ENCODE results near the gene KRT86. TPM values are rescaled to one million over a fixed set of nuclear protein-coding genes. Genes with fewer than 3 reads are reported as not detected.

KRT86 gene
- not detected for total RNA-seq
- not detected for polyA plus RNA-seq (2013, experiment 1 of 2)
- not detected for polyA plus RNA-seq (2013, experiment 2 of 2)
- long read RNA-seq, experiment 1 = 0 reads
- long read RNA-seq, experiment 2 = 0 reads
- long read RNA-seq, experiment 3 = 0 reads
- long read RNA-seq, experiment 4 = 0 reads

DNA sequence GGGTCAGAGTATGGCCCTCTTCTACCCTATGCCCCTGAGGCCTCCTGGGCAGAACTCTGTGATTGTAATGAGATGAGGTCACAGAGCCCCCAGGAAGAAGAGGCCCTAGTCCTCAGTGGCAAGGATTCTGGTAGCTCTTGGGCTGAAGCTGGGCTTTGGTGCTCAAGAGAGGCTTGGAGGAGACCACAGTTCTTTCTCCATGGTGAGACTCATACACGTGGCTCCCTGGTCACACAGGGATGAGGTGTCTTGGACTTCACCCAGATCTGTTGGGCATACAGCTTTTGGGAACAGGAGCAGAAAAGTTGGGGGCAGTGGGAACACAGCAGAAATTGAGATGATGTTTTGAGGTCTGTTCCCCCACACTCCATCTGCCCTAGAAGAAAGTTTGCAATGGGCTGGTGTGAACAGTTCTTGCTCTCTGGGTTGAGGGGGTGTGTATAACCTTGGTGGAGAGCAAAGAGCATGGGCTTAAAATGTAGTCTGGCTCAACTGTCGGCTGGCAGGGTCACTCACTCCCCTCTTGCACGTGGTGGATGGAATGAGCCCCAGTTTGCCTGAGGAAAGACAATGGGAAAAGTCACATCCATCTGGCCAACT, at the start of gene KRT86:
KRT86 (plus strand) TSS at position 125 of the 600 bp plus-strand sequence. CDS start 27,272 bp downstream, outside the sequence.
- Mint-ChIP-seq H3K27ac (no peak within 1 kb of the TSS), H3K27me3 (ENCODE audit: insufficient read depth) (peaks cover 47% of the 10 kb centered on the region)

GRCh38 chr12:52225752-52226151, 48.7 kb upstream of the KRT86 start:
- 93 to 97% methylated on average over 3 to 4 of the region's 4 CpGs for WGBS, 2 experiments (ENCODE audit: insufficient coverage in 1 of 2, insufficient read length in 1 of 2)
- Histone ChIP-seq H3K36me3 (ENCODE audit: control insufficient read depth, insufficient read depth, low read length) (no peaks in the 10 kb centered on the region), H3K27me3 (ENCODE audit: control insufficient read depth, insufficient read depth, low read length, poor library complexity, severe bottlenecking) (peaks cover 61% of the 10 kb centered on the region), H3K9ac (ENCODE audit: extremely low read depth, low read length, poor library complexity, severe bottlenecking) (no peak overlapping the region), H3K4me1 (ENCODE audit: control insufficient read depth, insufficient read depth, low read length) (no peaks in the 10 kb centered on the region), H3K27ac (ENCODE audit: low read depth, low read length) (no peak overlapping the region), H3K9me3 (ENCODE audit: control insufficient read depth, low read length) (no peaks in the 10 kb centered on the region), H3K4me3 (ENCODE audit: low read length) (no peak overlapping the region)
- Mint-ChIP-seq H3K4me3 (no peak overlapping the region), H3K4me1 (no peaks in the 10 kb centered on the region), H3K27ac (no peak overlapping the region), H3K36me3 (ENCODE audit: low read depth) (no peaks in the 10 kb centered on the region), H3K27me3 (ENCODE audit: insufficient read depth) (peaks cover 52% of the 10 kb centered on the region), H3K9me3 (no peaks in the 10 kb centered on the region)
- TF ChIP-seq CTCF (conservative IDR thresholded peaks at IDR 0.05) = no peak
- peak; percentile 39 for DNase-seq

More for the DNA sequence above, at the start of gene KRT86:
- 57 to 67% methylated on average over 1 to 3 of the region's 3 CpGs for WGBS, 2 experiments (ENCODE audit: insufficient coverage in 1 of 2, insufficient read length in 1 of 2)
- no peak within 1 kb of the TSS for H3K4me3 ChIP-seq (ENCODE audit: low read length)
- H3K27me3 ChIP-seq (ENCODE audit: control insufficient read depth, insufficient read depth, low read length, poor library complexity, severe bottlenecking) = peaks cover 35% of the 10 kb centered on the region
- DNase-seq = peak; percentile 30
- no peak within 1 kb of the TSS for H3K27ac ChIP-seq (ENCODE audit: low read depth, low read length)
- no peak for TF ChIP-seq CTCF (conservative IDR thresholded peaks at IDR 0.05)
- H3K36me3 ChIP-seq (ENCODE audit: control insufficient read depth, insufficient read depth, low read length) = no peaks in the 10 kb centered on the region
- no peak within 1 kb of the TSS for H3K4me3 Mint-ChIP-seq
- H3K9me3 ChIP-seq (ENCODE audit: control insufficient read depth, low read length) = no peaks in the 10 kb centered on the region
- H3K4me1 ChIP-seq (ENCODE audit: control insufficient read depth, insufficient read depth, low read length) = no peaks in the 10 kb centered on the region
- no peaks in the 10 kb centered on the region for H3K9me3 Mint-ChIP-seq
- H3K36me3 Mint-ChIP-seq (ENCODE audit: low read depth) = no peaks in the 10 kb centered on the region
- peaks cover 5% of the 10 kb centered on the region for H3K4me1 Mint-ChIP-seq
- H3K9ac ChIP-seq (ENCODE audit: extremely low read depth, low read length, poor library complexity, severe bottlenecking) = no peak within 1 kb of the TSS

DNA sequence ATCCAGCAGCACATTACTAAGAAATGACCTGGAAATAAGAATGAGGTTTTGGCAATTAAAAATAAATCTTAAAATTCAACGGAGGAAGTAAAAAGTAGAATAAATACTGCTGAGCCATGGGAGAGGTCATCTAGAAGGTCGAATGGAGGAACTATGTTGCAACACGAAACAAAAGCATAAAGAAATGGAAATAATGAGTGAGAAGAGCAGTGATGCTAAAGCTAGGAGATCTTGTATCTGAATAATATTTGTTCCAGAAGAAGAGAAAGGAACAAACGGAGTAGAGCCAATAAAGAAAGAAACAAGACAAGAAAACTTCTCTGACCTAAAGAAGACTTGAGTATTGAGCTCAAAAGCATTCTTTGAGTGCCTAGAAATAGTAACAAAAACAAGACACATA, 48.0 kb upstream of the KRT86 start:
- 88 to 89% methylated on average over 4 of the region's 4 CpGs for WGBS, 2 experiments (ENCODE audit: insufficient coverage in 1 of 2, insufficient read length in 1 of 2)
- H3K4me3 Mint-ChIP-seq = no peak overlapping the region
- Histone ChIP-seq H3K27me3 (ENCODE audit: control insufficient read depth, insufficient read depth, low read length, poor library complexity, severe bottlenecking) (peaks cover 63% of the 10 kb centered on the region), H3K27ac (ENCODE audit: low read depth, low read length) (no peak overlapping the region), H3K9me3 (ENCODE audit: control insufficient read depth, low read length) (no peaks in the 10 kb centered on the region), H3K36me3 (ENCODE audit: control insufficient read depth, insufficient read depth, low read length) (no peaks in the 10 kb centered on the region), H3K4me1 (ENCODE audit: control insufficient read depth, insufficient read depth, low read length) (no peaks in the 10 kb centered on the region), H3K9ac (ENCODE audit: extremely low read depth, low read length, poor library complexity, severe bottlenecking) (no peak overlapping the region), H3K4me3 (ENCODE audit: low read length) (no peak overlapping the region)
- no peaks in the 10 kb centered on the region for H3K9me3 Mint-ChIP-seq
- no peak overlapping the region for H3K27ac Mint-ChIP-seq
- H3K4me1 Mint-ChIP-seq = no peaks in the 10 kb centered on the region
- H3K36me3 Mint-ChIP-seq (ENCODE audit: low read depth) = no peaks in the 10 kb centered on the region
- DNase-seq = no peak
- peaks cover 59% of the 10 kb centered on the region for H3K27me3 Mint-ChIP-seq (ENCODE audit: insufficient read depth)
- TF ChIP-seq CTCF (conservative IDR thresholded peaks at IDR 0.05) = no peak

Data from endodermal cell (in vitro differentiated cells).